Measurements from ENCODE around the gene COLEC12.

The COLEC12 gene

GRCh38 chr18:506801-507200 is 6.3 kb upstream of the COLEC12 start:
- DNase-seq (ENCODE audit: extremely low read depth in 1 of 2, low read depth in 1 of 2): no peak

GRCh38 chr18:506264-506663 is 5.8 kb upstream of the COLEC12 start:
- no peak for DNase-seq (ENCODE audit: extremely low read depth in 1 of 2, low read depth in 1 of 2)

GRCh38 chr18:505483-506122 is 5.1 kb upstream of the COLEC12 start:
- no peak for DNase-seq (ENCODE audit: extremely low read depth in 1 of 2, low read depth in 1 of 2)

GRCh38 chr18:501406-501714 is 859 bp upstream of the COLEC12 start:
- no peak for DNase-seq (ENCODE audit: extremely low read depth in 1 of 2, low read depth in 1 of 2)

- no peak for DNase-seq (ENCODE audit: extremely low read depth in 1 of 2, low read depth in 1 of 2)
Measured at GRCh38 chr18:499776-500631, 497 bp downstream of the COLEC12 start.

- DNase-seq (ENCODE audit: extremely low read depth in 1 of 2, low read depth in 1 of 2): no peak
Measured at GRCh38 chr18:498931-499775, 1.3 kb downstream of the COLEC12 start.

- no peak for DNase-seq (ENCODE audit: extremely low read depth in 1 of 2, low read depth in 1 of 2)
Measured at GRCh38 chr18:497688-498087, 2.8 kb downstream of the COLEC12 start.

GRCh38 chr18:495452-495851 is 5.0 kb downstream of the COLEC12 start:
- DNase-seq (ENCODE audit: extremely low read depth in 1 of 2, low read depth in 1 of 2): no peak

GRCh38 chr18:495017-495416 is 5.5 kb downstream of the COLEC12 start:
- DNase-seq (ENCODE audit: extremely low read depth in 1 of 2, low read depth in 1 of 2): no peak

GRCh38 chr18:493986-494983 is 6.2 kb downstream of the COLEC12 start:
- DNase-seq (ENCODE audit: extremely low read depth in 1 of 2, low read depth in 1 of 2): no peak

GRCh38 chr18:492451-492850 is 8.1 kb downstream of the COLEC12 start:
- no peak for DNase-seq (ENCODE audit: extremely low read depth in 1 of 2, low read depth in 1 of 2)

GRCh38 chr18:490624-491023 is 9.9 kb downstream of the COLEC12 start:
- DNase-seq (ENCODE audit: extremely low read depth in 1 of 2, low read depth in 1 of 2): no peak

GRCh38 chr18:490024-490366 is 10.5 kb downstream of the COLEC12 start:
- DNase-seq (ENCODE audit: extremely low read depth in 1 of 2, low read depth in 1 of 2): no peak

- no peak for DNase-seq (ENCODE audit: extremely low read depth in 1 of 2, low read depth in 1 of 2)
Measured at GRCh38 chr18:489244-490023, 11.1 kb downstream of the COLEC12 start.

GRCh38 chr18:486929-487740 is 13.4 kb downstream of the COLEC12 start:
- no peak for DNase-seq (ENCODE audit: extremely low read depth in 1 of 2, low read depth in 1 of 2)

- DNase-seq (ENCODE audit: extremely low read depth in 1 of 2, low read depth in 1 of 2): no peak
Measured at GRCh38 chr18:484749-485464, 15.6 kb downstream of the COLEC12 start.

- DNase-seq (ENCODE audit: extremely low read depth in 1 of 2, low read depth in 1 of 2): no peak
Measured at GRCh38 chr18:478681-479080, 21.8 kb downstream of the COLEC12 start.

GRCh38 chr18:477565-477964 is 22.9 kb downstream of the COLEC12 start:
- no peak for DNase-seq (ENCODE audit: extremely low read depth in 1 of 2, low read depth in 1 of 2)
